Stimulated activated CD8-positive, alpha-beta memory T cell treated with anti-CD3 and anti-CD28 coated beads, Interleukin-2, amount 100 ng/mL, for 1 hour (primary cell): Measurements from ENCODE around the gene OXTR.
"Not testable (repeated sequence)": the region's sequence is repeated elsewhere in the genome, so short reads cannot be mapped to it uniquely, and the experiment has no call there.

Experiments
- DNase-seq, 2 donors: peaks; one replicate each; pipeline ENCODE4 v3.0.0-alpha.2; 2020; ENCODE audit warnings: low read depth in 2 of 2

Gene OXTR

DNA sequence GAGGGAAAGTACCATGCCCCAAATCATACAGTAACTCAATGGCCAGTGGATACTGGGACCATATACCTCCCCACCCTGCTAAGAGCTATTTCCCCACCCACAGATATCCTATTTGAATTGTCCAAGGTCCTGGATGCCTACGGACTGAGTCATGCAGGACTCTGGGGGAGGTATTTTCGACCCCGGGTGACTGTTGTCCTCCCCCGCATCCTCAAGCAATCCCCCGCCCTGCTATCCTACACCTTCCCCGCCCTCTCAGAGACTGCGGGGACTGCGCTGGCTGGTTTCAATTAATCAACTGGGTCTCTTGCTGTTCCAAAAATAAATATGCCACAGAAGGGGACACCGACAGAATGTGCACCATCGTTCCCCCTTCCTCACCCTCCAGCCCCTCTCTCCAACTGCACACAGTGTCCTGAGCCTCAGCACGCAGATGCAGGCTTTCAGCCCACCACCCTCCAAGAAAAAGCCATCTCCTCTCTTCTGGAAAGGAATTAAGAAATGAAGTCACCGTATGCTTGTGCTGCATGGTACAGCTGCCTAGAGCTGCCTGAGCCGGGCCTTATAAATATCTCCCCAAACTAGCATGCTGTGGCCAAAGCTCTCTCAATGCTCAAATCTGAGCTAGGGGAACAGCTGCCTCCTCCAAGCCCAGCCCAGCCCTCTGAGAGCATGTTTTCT is 27.7 kb downstream of the OXTR start:
- DNase-seq = no peak

DNA sequence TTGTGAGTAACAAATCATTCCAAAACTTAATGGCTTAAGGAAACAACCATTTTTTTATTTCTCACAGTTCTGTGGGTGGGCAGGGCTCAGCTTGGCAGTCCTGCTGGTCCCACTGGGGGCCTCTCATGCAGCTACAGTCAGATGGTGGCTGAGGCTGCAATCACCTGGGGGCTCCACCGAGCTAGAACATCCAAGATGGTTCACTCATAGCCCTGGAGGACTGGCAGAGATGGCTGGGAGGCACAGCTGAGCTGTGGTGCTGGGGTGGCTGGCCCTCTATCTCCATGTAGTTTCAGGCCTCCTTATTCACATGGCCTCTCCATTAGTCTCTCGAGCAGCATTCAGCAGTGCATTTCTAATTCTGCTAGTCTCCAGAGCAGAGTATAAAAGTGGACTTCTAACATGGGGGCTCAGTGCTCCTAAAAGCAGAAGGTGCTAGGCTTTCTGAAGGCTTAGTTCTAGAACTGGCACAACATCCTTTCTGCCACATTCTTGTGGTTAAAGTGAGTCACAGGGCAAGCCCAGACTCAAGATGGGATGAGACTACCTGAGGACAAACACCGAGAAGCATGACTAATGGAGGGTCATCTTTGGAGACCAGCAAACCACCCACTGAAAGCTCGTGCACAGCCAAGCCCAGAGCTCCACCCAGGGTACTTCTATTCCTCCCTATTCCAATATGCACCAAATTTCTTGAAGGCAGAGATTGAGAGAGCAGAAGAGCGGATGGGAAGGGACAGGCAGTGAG is 29.5 kb downstream of the OXTR start:
- no peak for DNase-seq

GRCh38 chr3:8738639-8739038 is 30.8 kb downstream of the OXTR start:
- DNase-seq = no peak

DNA sequence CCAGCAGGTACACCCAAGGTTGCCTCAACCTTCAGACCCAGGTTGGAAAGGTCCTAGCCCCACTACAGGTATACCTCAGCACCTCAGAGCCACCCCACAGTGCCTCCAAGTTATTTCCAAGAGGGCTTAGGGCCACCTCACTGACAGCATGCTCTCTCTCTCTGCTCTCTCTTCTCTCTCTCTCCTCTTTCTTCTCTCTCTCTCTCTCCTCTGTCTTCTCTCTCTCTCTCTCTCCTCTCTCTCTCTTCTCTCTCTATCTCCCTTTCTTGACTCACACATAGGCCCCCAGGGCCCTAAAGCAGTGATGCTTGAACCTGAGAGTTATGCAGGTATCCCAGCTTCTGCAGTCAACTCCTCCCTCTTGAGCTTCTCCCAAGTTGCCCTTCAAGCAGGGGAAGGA is 31.6 kb downstream of the OXTR start:
- no peak for DNase-seq

DNA sequence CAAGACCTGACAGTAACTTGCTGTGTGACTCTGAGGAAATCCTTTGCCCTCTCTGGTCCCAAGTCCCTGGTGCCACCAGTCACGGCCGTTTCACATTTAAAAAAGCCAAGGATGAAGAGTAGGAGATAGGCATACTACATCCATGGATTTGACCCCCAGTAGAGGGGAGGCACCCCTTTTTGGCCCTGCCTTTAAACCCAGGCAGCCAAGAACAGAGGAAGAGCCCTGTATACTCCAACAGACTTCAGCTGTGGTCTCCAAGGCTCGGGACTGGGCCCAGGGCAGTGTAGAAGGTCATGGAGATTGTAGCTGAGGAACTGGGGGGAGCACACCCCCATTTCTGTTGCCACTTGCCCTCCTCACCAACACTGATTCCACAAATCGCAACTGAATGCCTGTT is 32.1 kb downstream of the OXTR start:
- no peak for DNase-seq

DNA sequence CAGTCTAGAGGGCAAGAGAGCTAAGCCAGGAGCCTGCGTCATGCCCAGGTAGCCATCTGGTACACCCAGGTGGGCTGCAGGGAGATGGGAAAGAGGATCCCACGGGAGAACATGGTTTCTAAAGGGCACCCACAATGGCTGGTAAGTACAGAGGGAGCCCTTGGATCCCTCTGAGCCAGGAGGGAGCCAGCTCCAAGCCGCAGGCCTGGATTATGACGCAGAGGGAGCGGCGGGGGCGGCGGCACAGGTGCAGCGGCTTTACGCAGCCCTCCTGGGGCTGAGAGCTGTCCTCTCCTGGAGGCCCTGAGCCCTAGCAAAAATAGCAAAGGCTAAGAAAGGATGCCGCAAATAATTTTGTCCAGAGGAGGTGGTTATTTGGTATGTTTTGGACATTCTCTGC is 33.0 kb downstream of the OXTR start:
- DNase-seq = no peak

- DNase-seq = no peak
Measured at GRCh38 chr3:8734908-8735307, 34.5 kb downstream of the OXTR start.

DNA sequence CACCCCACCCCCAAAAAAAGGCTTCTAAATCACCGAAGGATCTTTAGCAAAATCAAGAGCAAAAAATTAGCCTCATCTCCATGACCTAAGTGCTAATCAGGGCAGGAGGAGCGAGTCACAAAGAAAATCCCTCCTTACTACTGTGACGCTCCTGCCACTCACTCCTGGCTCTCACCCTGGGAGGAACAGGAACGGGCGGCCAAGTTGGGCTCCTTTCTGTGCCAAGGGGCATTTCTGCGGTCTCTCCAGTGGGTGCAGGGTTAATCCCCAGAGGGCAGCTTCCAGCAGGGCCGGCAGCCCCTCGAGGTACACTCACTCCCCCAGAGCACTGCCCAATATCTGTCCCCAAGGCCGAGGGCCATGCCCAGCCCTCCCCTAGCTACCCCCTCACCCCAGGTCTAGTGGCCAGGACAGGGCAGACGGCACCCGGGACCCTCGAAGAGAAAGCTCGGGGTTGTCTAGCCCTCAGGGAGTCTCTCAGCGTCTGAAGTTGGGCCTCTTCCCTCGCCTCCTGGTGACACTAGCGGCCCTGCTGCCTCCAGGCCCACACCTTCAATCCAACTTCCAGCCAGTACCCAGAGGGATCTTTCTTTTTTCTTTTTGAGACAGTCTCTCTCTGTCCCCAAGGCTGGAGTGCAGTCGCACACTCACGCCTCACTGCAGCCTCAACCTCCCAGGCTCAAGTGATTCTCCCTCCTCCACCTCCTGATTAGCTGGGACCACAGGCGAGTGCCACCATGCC is 35.1 kb downstream of the OXTR start:
- no peak for DNase-seq

- DNase-seq = no peak
Measured at GRCh38 chr3:8733332-8734094, 35.9 kb downstream of the OXTR start, which contains the start of gene CAV3. Gene CAV3, plus strand, starts transcription at chr3:8733802. Its CDS starts 75 bp downstream, at chr3:8733877.

- DNase-seq = no peak
Measured at GRCh38 chr3:8732413-8732812, 37.0 kb downstream of the OXTR start.

- DNase-seq = no peak
Measured at GRCh38 chr3:8730656-8731055, 38.8 kb downstream of the OXTR start.

DNA sequence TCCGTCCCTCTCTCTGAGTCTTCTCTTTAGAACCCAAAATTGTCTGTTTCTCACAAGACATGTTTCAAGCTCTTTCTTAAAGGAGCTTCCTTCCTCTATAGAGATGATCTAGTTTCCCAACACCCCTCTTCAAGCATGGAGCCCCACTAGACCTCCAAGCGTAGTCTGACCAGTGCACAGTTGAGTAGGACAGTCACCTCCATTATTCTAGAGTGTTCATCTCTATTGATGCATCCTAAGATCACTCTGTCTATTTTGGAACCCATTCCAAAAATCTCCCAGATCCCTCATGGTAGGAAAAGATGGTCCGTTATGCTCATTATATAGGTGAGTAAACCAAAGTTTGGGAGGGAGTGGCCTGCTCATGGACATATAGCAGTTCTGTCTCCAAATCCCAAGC is 39.9 kb downstream of the OXTR start:
- DNase-seq = no peak

- no peak for DNase-seq
Measured at GRCh38 chr3:8727605-8728512, 41.6 kb downstream of the OXTR start.

DNA sequence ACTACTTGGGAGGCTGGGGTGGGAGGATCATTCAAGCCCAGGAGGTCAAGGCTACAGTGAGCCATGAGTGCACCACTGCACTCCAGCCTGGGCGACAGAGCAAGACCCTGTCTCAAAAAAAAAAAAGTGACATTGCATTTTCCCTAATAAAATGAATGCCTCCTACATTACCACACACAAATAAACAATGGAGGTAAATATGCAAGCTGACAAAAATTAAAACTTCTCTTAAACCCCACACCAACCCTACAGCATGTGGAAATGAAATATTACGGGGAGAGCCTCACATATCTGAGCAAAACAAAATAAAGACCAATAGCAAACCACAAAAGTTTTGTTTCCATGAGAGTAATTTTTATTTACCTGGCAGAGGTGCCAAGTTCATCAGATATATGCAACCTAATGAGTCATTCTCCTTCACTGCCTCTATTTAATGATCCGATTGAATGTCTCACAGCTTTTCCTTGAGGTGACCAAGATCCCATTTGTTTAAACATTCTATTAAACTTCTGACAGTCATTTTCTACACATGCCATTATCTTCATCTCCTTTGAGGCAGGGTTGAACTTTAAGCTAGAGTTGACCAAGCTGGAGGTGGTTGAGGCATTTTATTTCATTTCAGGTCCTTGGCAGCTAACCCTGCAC is 45.2 kb downstream of the OXTR start:
- DNase-seq = no peak

DNA sequence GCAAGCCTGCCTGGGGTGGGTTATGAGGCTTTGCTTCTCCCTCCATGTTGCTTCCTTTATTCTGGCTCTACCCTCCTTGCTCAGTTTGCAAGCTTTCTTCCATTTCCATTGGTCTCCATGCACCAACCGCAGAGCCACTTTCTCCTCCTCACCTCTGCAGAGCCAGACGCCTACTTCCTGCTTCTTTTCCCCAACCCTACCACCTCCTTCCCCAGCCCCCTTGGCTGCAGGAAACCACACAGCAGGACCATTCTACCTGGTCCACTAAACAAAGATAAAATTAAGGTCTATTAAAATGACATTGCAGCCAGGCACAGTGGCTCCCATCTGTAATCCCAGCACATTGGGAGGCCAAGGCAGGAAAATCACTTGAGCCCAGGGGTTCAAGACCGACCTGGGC is 45.8 kb downstream of the OXTR start:
- DNase-seq = no peak

DNA sequence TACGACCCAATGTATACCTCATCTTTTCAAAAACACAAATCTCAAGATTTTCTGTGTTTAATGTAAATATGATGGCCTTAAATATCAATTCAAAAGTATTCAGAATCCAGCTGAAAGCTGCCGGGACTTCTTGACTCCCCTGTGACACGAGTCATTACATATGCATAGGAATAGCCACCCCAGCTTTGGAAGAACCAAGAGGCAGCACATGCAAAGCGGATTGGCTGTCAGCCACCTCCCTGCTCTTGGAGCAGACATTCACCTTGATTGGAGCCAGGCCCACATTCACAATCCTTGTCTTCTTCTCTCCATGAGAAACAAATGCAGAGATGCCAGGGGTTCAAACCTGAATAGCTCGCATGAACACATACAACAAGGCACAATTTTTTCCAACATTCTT is 46.6 kb downstream of the OXTR start:
- DNase-seq = no peak

DNA sequence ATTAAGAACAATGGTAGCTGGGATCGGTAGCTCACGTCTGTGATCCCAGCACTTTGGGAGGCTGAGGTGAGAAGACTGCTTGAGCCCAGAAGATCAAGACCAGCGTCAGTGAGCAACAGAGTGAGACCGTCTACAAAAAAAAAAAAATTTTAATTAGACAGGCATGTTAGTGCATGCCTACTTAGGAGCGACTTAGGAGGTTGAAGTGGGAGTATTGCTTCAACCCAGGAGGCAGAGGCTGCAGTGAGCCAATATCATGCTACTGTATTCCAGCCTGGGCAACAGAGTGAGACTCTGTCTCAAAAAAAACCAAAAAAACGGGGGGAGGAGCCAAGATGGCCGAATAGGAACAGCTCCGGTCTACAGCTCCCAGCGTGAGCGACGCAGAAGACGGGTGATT is 53.7 kb downstream of the OXTR start:
- not testable (repeated sequence) for DNase-seq

DNA sequence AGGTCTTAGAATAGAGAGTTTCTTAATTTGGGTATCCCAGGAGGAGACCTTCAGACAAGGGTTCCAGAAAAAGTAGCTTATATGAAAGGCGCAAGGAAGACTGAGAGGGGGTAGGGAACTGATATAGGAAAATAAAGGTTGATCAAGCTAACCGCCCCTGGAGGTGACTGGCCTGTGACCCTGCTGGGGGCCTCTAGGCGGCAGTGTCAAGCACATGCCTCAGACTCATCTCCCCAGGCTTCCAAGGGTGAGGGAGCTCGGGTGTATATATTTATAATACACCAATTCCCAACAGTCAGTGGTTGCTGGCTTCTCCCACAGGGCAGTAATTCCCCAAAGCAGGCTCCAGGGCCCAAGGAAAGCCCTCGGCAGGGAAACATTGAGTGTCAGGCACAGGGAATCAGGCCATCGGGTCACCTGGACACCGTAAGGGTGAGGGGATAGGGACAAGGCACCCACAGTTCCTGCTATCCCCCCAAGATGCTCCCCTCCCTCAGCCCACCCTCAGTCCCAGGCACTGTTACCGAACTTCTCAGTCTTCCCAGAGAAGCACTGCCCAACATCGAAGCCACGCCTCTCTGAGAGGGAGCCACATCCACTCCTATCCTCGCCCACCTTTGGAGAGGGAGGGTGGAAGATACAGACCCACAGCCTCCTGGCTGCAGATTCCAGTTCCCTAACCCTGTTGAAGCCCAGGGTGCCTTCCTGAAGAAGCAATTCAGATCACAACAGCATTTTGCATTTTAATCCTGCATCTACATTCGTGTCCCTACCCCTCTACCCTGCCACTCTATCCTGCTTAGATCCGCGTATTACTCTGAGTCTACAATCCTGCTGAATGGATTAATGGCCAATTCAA is 55.3 kb downstream of the OXTR start:
- no peak for DNase-seq

- no peak for DNase-seq
Measured at GRCh38 chr3:8712908-8713255, 56.5 kb downstream of the OXTR start.
